Activated B cell treated with CpG ODN at 0.5 μM for 24 hours (primary cell): Measurements from ENCODE around the gene CCT6A. TPM values are rescaled to one million over a fixed set of nuclear protein-coding genes. Genes with fewer than 3 reads are reported as not detected.
"Not testable (repeated sequence)": the region's sequence is repeated elsewhere in the genome, so short reads cannot be mapped to it uniquely, and the experiment has no call there.

Experiments
- ATAC-seq: fragments of 200-7000 bp; cut with Tn5 transposase; one replicate; pipeline ENCODE4 v1.10.0; 2021; ENCODE audit warnings: low read depth, mild to moderate bottlenecking, moderate library complexity
- CTCF ChIA-PET: fragments of 350-600 bp; sonication (Branson Sonifier 250); formaldehyde crosslinking; loops from one replicate; lab custom pipeline; 2021; ENCODE audit warnings: antibody characterized with exemption; lab: Charles Lee
- POLR2A ChIA-PET: fragments of 350-600 bp; sonication (Branson Sonifier 250); formaldehyde crosslinking; loops from one replicate; lab custom pipeline; 2021; ENCODE audit warnings: antibody characterized with exemption; lab: Charles Lee
- DNase-seq: peaks from one replicate; pipeline ENCODE4 v3.0.0; 2022
- H3K27ac Mint-ChIP-seq: one replicate; pipeline ENCODE4 v1.8.0; 2020; ENCODE audit warnings: mixed read lengths
- H3K27me3 Mint-ChIP-seq: one replicate; pipeline ENCODE4 v1.8.0; 2021; ENCODE audit warnings: mixed read lengths
- H3K36me3 Mint-ChIP-seq: one replicate; pipeline ENCODE4 v1.8.0; 2021; ENCODE audit warnings: low read depth, mixed read lengths
- H3K4me1 Mint-ChIP-seq: one replicate; pipeline ENCODE4 v1.8.0; 2021; ENCODE audit warnings: mixed read lengths
- H3K4me3 Mint-ChIP-seq: one replicate; pipeline ENCODE4 v1.8.0; 2020; ENCODE audit warnings: mild to moderate bottlenecking, mixed read lengths
- H3K9me3 Mint-ChIP-seq: one replicate; pipeline ENCODE4 v1.8.0; 2020; ENCODE audit warnings: mixed read lengths
- CTCF ChIP-seq: fragments of 200-600 bp; IDR thresholded peaks from one replicate; pipeline ENCODE4 v1.8.0; 2022; ENCODE audit warnings: antibody characterized with exemption, mild to moderate bottlenecking
- intact Hi-C: fragments of 100-400 bp; cut with micrococcal nuclease; formaldehyde crosslinking; loops from one replicate; pipeline ENCODE4 v1.15.1; 2024
- total RNA-seq: library from RNA; stranded (reverse); gene quantifications from 2 replicates; pipeline ENCODE4 v1.2.3, GENCODE V29; 2022

Gene CCT6A
- total RNA-seq, 1 donor from 2014 or later = 158 TPM

DNA sequence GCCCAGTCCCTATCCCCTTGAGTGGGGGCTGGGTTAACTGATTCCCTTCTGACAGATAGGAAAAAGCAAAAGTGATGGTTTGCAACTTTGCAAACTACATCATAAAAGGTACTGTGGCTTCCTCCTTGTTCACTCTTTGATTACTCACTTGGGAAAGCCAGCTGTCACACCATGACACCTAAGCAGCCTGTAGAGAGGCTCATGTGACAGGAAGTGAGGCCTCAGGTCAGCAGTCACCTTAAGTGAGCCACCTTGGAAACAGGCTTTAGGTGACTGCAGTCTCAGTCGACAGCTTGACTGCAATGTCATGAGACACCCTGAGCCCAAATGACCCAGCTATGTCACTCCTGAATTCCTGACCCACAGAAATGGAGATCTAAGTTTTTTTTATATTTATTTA, 59.0 kb downstream of the CCT6A start:
- no peak for DNase-seq
- CTCF ChIA-PET = no interaction called here
- Mint-ChIP-seq H3K36me3 (peaks cover 16% of the 10 kb centered on the region), H3K4me1 (peaks cover 23% of the 10 kb centered on the region), H3K4me3 (no peak overlapping the region), H3K9me3 (peaks cover 3% of the 10 kb centered on the region), H3K27ac (no peak overlapping the region), H3K27me3 (peaks cover 10% of the 10 kb centered on the region)
- intact Hi-C loops = no loop called here
- no peak for TF ChIP-seq CTCF
- ATAC-seq = no peak
- POLR2A ChIA-PET = no interaction called here

- H3K36me3 Mint-ChIP-seq, ATAC-seq, H3K27ac Mint-ChIP-seq, H3K4me1 Mint-ChIP-seq, intact Hi-C loops, H3K9me3 Mint-ChIP-seq, DNase-seq, H3K4me3 Mint-ChIP-seq, CTCF ChIA-PET: not testable (repeated sequence)
- POLR2A ChIA-PET = interaction anchor here (0.7 kb wide), 1 partner anchor 19 kb away, joined by 9 read pairs; no protein-coding TSS in a partner anchor
- H3K27me3 Mint-ChIP-seq = peaks cover 14% of the 10 kb centered on the region
These were observed 60.7 kb downstream of the CCT6A start for GRCh38 chr7:56112244-56112643.

Other genes starting within 250 kb of the CCT6A start
- gene SEPTIN14, start 189.0 kb upstream of the CCT6A start, total RNA-seq = not detected in 2 replicates
- gene ZNF713, start 164.3 kb upstream of the CCT6A start, total RNA-seq = 1.5 and 4.3 TPM in 2 replicates
- 16.9 and 20.6 TPM in 2 replicates for gene MRPS17, start 99.9 kb upstream of the CCT6A start, total RNA-seq
- 33.7 and 43.8 TPM in 2 replicates for gene NIPSNAP2, start 87.2 kb upstream of the CCT6A start, total RNA-seq
- gene PSPH, start 321 bp upstream of the CCT6A start, total RNA-seq = 7.9 and 9.0 TPM in 2 replicates
- 91.1 and 103 TPM in 2 replicates for gene SUMF2, start 12.5 kb downstream of the CCT6A start, total RNA-seq
- 2.0 and 3.4 TPM in 2 replicates for gene PHKG1, start 41.2 kb downstream of the CCT6A start, total RNA-seq
- gene CHCHD2, start 54.7 kb downstream of the CCT6A start, total RNA-seq = 309 and 350 TPM in 2 replicates
- not detected in 2 replicates for gene NUPR2, start 64.7 kb downstream of the CCT6A start, total RNA-seq